ENCODE results near the gene ATP8B4.

ATP8B4 gene

GRCh38 chr15:49868348-49868747 is 250.7 kb downstream of the ATP8B4 start:
- TF ChIP-seq, protein P1, sequence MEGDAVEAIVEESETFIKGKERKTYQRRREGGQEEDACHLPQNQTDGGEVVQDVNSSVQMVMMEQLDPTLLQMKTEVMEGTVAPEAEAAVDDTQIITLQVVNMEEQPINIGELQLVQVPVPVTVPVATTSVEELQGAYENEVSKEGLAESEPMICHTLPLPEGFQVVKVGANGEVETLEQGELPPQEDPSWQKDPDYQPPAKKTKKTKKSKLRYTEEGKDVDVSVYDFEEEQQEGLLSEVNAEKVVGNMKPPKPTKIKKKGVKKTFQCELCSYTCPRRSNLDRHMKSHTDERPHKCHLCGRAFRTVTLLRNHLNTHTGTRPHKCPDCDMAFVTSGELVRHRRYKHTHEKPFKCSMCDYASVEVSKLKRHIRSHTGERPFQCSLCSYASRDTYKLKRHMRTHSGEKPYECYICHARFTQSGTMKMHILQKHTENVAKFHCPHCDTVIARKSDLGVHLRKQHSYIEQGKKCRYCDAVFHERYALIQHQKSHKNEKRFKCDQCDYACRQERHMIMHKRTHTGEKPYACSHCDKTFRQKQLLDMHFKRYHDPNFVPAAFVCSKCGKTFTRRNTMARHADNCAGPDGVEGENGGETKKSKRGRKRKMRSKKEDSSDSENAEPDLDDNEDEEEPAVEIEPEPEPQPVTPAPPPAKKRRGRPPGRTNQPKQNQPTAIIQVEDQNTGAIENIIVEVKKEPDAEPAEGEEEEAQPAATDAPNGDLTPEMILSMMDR (IDR thresholded peaks at IDR 0.05; ENCODE audit: borderline replicate concordance, extremely low read depth, low read length, poor library complexity, severe bottlenecking) = no peak
- no peak for TF ChIP-seq EZH2 (IDR thresholded peaks at IDR 0.05; ENCODE audit: borderline replicate concordance, low read depth, low read length, severe bottlenecking)
- DNase-seq (no peak), ATAC-seq (ENCODE audit: insufficient read depth, low read depth) (no peak)
- Histone ChIP-seq H3K4me3 (ENCODE audit: low read depth in 1 of 2, low read length in 2 of 2) (no peak overlapping the region), H4K20me1 (ENCODE audit: insufficient read depth, low read length) (no peaks in the 10 kb centered on the region), H3K4me2 (ENCODE audit: insufficient read depth, low read length) (no peak overlapping the region), H3K9me3 (ENCODE audit: insufficient read depth, low read length, severe bottlenecking) (no peaks in the 10 kb centered on the region), H3K27ac (ENCODE audit: low read length) (no peak overlapping the region), H3K27me3 (ENCODE audit: insufficient read depth, low read length, poor library complexity) (no peaks in the 10 kb centered on the region), H2AFZ (ENCODE audit: low read depth, low read length) (no peak overlapping the region), H3K79me2 (ENCODE audit: insufficient read depth, low read length) (no peaks in the 10 kb centered on the region), H3K36me3 (ENCODE audit: insufficient read depth, low read length) (no peaks in the 10 kb centered on the region), H3K9ac (ENCODE audit: low read depth, low read length) (no peak overlapping the region), H3K4me1 (ENCODE audit: insufficient read depth, low read length) (no peaks in the 10 kb centered on the region)

- Histone ChIP-seq H3K4me1 (ENCODE audit: insufficient read depth, low read length) (no peaks in the 10 kb centered on the region), H3K27ac (ENCODE audit: low read length) (no peak overlapping the region), H3K79me2 (ENCODE audit: insufficient read depth, low read length) (no peaks in the 10 kb centered on the region), H3K36me3 (ENCODE audit: insufficient read depth, low read length) (no peaks in the 10 kb centered on the region), H3K9me3 (ENCODE audit: insufficient read depth, low read length, severe bottlenecking) (no peaks in the 10 kb centered on the region), H4K20me1 (ENCODE audit: insufficient read depth, low read length) (no peaks in the 10 kb centered on the region), H2AFZ (ENCODE audit: low read depth, low read length) (no peak overlapping the region), H3K4me2 (ENCODE audit: insufficient read depth, low read length) (no peak overlapping the region), H3K4me3 (ENCODE audit: low read depth in 1 of 2, low read length in 2 of 2) (no peak overlapping the region), H3K9ac (ENCODE audit: low read depth, low read length) (no peak overlapping the region), H3K27me3 (ENCODE audit: insufficient read depth, low read length, poor library complexity) (no peaks in the 10 kb centered on the region)
- no peak for ATAC-seq (ENCODE audit: insufficient read depth, low read depth)
- no peak for DNase-seq
- TF ChIP-seq EZH2 (IDR thresholded peaks at IDR 0.05; ENCODE audit: borderline replicate concordance, low read depth, low read length, severe bottlenecking) = no peak
- TF ChIP-seq, protein P1 (IDR thresholded peaks at IDR 0.05; ENCODE audit: borderline replicate concordance, extremely low read depth, low read length, poor library complexity, severe bottlenecking) = no peak
These were observed 252.9 kb downstream of the ATP8B4 start for GRCh38 chr15:49865925-49866757.

- Histone ChIP-seq H3K9ac (ENCODE audit: low read depth, low read length) (no peak overlapping the region), H3K4me1 (ENCODE audit: insufficient read depth, low read length) (no peaks in the 10 kb centered on the region), H2AFZ (ENCODE audit: low read depth, low read length) (no peak overlapping the region), H3K27ac (ENCODE audit: low read length) (no peak overlapping the region), H3K27me3 (ENCODE audit: insufficient read depth, low read length, poor library complexity) (no peaks in the 10 kb centered on the region), H3K79me2 (ENCODE audit: insufficient read depth, low read length) (no peaks in the 10 kb centered on the region), H3K4me3 (ENCODE audit: low read depth in 1 of 2, low read length in 2 of 2) (no peak overlapping the region), H3K36me3 (ENCODE audit: insufficient read depth, low read length) (no peaks in the 10 kb centered on the region), H3K4me2 (ENCODE audit: insufficient read depth, low read length) (no peak overlapping the region), H4K20me1 (ENCODE audit: insufficient read depth, low read length) (no peaks in the 10 kb centered on the region), H3K9me3 (ENCODE audit: insufficient read depth, low read length, severe bottlenecking) (no peaks in the 10 kb centered on the region)
- ATAC-seq (ENCODE audit: insufficient read depth, low read depth) (no peak), DNase-seq (no peak)
- TF ChIP-seq EZH2 (IDR thresholded peaks at IDR 0.05; ENCODE audit: borderline replicate concordance, low read depth, low read length, severe bottlenecking) = no peak
- TF ChIP-seq, protein P1 (IDR thresholded peaks at IDR 0.05; ENCODE audit: borderline replicate concordance, extremely low read depth, low read length, poor library complexity, severe bottlenecking) = no peak
These were observed 254.8 kb downstream of the ATP8B4 start for GRCh38 chr15:49864251-49864650.

All from DND-41 (cell line).